NCI-H1417 (cell line): ENCODE data around the gene CACNA1G.

Experiments used
- DNase-seq, 3 experiments: peaks; one replicate each; lab custom pipeline; 2025; lab: John Stamatoyannopoulos, UW

Gene CACNA1G

DNA sequence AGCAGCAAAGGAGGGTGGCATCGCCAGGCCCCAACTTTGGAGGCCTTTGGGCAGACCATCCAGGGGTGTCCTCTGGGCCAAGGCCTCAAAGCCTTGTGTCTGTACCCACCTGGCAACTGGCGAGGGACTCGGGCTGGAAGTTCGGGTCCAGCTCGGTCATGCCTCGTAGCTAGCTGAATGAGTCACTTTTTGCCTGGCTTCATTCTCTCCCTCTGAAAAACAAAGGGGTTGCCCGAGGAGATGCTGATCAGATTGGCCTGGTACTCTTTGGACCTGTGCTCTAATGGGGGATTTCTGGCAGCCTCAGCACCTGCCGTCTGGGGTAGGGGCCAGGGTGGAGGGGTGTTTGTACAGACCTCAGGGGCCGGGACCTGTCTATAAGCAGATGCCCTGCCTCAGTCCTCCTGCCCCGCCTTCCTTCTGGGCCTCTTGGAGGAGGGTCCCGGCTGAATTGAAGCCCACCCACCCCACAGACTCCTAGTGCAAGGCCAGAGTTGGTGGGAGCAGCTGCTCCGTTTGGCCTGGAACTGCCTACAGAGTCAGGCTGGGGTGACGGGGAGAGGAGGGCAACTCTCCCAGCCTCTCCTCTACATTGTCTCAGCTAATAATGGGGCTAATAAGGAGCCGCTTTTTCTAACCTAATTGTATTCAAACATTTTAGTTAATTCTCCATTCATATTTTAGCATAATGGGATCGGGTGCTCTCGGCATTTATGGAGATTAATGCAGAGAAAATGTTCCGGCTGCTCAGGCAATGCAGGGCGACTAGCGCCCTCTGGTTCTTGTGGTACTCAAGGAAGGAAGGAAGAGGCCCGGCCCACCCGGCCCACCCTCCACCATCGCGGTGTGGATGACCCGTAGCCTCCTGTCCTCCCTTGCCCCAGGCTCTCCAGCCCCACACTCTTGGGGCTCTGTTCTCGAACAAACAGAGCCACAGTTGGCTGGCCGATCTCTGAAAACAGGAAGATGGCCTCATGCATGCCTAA lies 52.8 kb downstream of the CACNA1G start:
- DNase-seq = no peak

DNA sequence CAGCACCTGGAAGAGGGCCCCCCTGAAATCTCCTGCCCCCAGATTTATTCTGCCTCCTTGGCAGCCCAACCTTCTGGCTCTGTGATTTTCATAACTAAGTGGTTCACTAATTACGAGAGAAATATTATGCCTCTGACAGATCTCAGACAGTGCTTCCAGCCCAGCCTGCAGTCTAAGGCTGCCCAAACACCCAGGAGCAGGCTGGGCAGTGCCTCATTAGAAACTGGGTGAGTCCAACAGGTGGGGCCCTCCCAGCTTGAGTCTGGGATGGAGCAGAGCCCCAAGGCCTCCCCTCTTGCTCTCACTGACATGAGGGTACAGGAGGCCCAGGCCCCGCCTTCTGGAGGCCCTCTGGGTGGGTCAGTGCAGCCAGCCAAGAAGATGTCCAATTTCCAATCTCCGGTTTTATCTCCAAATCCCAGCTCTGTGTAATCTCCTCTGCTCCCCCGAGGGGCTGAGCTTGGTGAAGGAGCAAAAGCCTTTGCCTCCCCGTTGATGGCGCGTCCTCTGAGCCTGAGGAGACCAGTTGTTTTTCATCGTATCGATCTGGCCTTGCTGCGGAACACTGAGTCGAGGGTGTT lies 54.0 kb downstream of the CACNA1G start:
- no peak for DNase-seq

DNA sequence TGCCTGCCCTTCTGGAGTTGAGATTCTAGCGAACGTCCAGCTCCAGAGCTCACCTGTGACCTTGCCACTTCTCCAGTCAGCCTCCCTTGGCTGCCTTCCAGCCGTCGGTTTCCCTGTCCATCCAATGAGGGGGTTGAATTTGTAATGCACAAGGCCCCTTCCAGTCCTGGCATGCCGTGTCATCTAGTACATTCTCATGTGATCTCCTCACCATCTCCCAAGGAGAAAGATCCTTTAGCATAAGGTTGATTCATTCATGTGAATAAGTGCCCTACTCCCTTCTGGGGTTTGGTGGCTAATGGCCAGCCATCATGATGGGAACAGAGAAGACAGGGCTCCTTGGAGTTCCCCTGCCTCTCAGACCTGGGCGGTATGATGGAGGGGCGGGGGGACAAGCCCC lies 55.3 kb downstream of the CACNA1G start:
- DNase-seq = no peak

DNA sequence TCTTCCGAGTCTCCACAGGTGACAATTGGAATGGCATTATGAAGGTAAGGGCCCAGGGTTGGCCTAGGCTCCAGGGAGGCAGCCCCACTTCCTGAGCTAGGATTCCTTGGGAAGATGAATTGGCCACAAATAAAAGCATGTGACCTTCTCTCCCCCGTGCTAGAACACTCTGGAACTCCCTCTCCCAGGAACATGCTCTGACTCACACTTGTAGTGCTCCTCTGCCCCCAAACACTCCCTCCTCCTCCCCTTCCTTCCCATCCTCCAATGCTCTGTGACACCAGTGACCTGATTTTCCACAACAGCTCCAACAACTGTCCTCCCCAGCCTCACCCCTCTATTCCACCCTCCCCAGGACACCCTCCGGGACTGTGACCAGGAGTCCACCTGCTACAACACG lies 57.8 kb downstream of the CACNA1G start:
- no peak for DNase-seq

DNA sequence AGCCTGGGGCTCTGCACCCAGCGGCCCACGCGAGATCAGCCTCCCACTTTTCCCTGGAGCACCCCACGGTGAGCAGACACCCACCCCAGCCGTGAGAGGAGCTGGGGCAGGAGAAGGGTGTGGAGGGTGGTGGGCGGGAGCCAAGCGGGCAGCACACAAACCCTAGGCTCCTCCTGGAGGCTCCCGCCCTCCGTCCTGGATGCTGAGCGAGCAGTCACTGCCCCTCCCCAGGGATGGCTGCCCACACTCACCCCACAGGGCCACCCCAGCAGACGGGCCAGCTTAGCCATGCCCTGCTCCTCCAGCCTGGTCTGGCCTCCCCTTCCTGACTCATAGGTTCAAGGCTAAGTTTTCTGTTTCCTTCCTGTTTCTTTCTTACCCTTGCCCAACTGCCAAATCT lies 58.4 kb downstream of the CACNA1G start:
- no peak for DNase-seq

DNA sequence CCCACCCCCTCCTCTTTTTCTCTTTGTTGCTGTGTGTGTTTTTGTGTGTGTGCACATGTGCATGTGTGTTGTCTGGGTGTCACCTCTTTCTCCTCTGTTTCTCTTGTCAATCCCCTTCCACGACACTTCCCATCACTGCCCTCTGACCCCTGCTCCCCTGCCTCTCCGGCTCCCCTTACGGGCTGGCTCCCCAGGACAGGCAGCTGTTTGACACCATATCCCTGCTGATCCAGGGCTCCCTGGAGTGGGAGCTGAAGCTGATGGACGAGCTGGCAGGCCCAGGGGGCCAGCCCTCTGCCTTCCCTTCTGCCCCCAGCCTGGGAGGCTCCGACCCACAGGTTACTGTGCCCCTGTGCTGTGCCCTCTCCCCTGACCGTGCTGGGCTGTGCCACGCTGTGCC lies 59.0 kb downstream of the CACNA1G start:
- no peak for DNase-seq

DNA sequence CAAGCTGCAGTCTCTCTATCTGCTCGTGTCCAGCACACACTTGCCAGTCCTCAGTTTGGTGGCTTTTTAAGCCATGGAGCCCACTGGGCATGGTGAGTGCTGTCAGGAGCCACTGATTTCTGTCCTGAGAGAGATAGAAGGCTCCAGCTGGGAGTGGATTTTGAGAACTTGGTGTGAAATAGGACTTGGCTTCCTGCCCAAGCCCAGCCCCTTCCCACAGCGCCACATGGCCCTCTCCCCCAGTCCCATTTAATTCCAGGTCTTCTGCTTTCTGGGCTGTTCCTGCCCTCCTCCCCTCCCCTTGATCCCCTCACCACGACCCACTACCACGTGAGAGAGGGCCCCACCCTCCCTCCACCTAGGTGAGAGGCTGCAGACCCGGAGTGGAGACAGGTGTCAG lies 59.7 kb downstream of the CACNA1G start:
- peak in 1 of 3 experiments; percentile 37 for DNase-seq

DNA sequence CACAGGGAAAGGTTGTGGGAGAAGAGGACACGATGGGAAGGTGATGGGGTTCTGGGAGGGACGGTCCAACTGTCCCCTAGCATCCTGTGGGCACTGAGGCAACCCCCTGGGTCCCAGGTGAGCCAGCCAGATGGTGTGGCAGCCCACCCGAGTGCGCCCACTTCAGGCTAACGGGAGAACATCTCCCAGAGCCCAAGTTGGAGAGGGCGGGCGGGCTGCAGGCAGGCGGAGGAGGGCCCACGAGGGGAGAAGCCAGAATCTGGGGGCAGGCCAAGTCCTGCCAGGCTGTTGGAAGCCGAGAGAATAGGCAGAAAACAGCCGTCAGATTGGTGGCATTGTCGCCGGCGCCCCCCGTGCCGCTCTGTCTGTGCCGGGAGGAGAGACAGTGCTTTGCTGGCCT lies 60.3 kb downstream of the CACNA1G start:
- DNase-seq = no peak

DNA sequence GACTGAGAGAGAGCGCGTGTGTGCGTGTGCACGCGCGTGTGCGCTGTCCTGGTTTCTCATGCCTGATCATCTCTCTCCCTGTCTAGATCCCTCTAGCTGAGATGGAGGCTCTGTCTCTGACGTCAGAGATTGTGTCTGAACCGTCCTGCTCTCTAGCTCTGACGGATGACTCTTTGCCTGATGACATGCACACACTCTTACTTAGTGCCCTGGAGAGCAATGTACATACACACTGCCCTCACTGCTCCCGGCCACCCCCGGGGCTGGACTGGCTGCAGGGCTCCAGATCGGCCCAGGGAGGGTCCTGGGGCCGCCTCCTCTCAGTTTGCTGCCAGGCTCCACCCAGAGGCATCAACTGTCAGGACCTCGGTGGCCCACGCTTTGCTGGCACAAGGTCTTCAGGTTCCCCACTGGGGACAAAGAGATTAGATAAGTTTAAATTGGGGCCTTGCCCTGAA lies 61.1 kb downstream of the CACNA1G start:
- DNase-seq = peak in 2 of 3 experiments; percentile 25

DNA sequence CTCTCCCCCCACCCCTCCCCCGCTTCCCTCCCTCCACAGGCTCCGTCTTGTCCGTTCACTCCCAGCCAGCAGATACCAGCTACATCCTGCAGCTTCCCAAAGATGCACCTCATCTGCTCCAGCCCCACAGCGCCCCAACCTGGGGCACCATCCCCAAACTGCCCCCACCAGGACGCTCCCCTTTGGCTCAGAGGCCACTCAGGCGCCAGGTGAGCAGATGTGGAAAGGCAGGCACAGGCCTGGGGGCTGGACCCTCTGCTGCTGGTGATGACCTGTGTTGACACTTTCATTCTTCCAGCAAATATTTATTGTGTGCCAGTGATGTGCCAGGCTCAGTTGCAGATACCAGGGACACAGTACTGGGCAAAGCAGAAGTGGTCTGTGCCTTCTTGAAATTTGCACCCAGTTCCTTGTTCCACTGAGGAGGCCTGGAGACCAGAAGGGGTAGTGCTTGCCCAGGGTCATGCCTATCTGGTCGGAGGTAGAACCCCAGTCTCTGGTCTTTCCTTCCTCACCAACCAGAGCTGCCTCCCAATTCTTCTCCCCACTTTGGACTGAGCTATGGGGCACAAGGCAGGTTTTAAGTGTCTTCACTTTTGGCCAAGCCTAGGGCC lies 63.9 kb downstream of the CACNA1G start:
- no peak for DNase-seq

DNA sequence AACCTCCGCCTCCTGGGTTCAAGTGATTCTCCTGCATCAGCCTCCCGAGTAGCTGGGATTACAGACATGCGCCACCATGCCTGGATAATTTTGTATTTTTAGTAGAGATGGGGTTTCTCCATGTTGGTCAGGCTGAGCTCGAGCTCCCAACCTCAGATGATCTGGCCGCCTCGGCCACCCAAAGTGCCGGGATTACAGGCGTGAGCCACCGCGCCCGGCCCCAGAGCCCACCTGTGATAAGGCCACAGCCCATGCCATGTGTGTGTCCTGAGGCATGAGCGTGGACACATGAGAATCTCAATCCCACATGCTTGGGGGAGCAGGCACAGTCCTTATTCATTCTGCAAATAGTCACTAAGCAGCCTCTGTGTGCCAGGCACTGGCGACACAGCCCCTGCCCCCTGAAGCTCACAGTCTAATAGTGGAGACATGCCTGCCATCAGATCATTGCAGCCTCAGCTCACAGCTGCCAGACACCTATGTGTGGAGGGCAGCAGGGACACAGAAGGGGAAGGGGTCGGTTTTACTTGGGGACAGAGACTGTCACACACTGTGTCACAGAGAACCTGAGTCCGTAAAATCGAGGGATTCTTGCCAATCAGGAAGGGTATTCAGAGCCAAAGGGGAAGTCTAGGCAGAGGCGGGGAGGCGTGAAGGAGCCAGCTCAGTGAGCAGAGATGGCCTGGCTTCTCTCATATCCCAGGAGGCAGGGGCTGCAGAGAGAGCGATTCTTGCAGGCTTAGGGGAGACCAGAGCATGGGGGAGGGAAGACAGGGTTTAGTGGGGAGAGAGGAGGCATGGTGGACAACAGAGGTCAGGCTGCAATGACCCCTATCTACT lies 64.7 kb downstream of the CACNA1G start:
- no peak for DNase-seq

DNA sequence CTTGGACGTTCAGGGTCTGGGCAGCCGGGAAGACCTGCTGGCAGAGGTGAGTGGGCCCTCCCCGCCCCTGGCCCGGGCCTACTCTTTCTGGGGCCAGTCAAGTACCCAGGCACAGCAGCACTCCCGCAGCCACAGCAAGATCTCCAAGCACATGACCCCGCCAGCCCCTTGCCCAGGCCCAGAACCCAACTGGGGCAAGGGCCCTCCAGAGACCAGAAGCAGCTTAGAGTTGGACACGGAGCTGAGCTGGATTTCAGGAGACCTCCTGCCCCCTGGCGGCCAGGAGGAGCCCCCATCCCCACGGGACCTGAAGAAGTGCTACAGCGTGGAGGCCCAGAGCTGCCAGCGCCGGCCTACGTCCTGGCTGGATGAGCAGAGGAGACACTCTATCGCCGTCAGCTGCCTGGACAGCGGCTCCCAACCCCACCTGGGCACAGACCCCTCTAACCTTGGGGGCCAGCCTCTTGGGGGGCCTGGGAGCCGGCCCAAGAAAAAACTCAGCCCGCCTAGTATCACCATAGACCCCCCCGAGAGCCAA lies 65.6 kb downstream of the CACNA1G start:
- DNase-seq = peak; percentile 28 to 81 (median 56)

DNA sequence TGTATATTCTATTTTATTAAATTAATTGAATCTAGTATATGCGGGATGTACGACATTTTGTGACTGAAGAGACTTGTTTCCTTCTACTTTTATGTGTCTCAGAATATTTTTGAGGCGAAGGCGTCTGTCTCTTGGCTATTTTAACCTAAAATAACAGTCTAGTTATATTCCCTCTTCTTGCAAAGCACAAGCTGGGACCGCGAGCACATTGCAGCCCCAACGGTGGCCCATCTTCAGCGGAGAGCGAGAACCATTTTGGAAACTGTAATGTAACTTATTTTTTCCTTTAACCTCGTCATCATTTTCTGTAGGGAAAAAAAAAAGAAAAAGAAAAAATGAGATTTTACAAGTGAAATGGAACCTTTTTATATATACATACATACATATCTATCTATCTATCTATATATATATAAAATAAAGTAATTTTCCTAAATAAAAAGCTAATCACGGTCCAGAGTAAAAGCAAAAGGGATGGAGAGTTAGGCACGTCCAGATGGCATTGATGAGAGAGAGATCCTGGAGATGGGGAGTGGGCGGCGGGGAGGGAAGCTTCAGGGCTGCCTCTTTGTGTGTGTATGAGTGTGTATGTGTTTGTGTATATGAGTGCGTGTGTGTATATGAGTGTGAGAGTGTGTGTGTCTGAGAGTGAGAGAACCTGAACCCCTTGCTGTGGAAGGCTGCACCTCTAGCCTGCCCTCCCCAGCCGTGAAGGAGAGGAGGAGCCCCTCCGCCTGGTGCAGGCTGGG lies 66.7 kb downstream of the CACNA1G start:
- DNase-seq = no peak

DNA sequence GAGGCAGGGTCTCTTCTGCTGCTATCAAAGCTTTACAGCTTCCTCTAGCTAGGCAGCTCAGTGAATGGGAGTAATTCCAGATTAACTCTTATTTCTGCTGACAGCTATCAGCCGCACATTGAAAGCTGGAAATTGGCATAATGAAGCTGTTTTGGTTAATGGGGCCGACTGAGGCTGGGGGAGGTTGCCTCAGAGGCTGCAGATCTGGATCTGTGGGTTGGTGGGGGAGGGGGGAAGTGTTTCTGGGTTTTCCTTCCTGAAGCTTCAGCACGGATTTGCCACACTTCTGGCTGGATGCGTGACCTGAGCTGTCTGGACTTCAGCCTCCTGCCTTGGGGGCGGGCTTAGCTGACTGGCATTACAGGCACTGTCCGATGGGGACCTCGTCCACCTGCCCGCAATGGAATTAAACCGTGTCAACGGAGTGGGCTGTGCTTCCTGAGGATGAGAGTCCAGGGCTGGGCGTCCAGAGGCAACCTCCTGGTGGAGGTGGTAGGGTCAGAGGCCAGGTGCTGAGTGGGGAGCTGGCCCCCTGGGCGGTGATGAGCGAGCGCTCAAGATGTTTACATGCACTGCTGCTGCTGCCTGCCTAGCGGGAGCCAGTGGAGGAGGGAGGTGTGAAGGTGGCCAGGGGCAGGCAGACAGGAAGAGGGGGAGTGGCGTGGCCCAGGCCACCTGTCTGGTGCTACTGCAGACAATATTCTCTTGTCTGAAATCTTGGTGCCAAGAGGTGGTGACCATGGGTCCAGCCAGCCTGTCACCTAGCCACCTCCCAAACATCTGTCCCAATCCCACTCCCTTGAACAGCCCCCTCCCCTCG lies 67.5 kb downstream of the CACNA1G start:
- DNase-seq = peak; percentile 9 to 90 (median 80)

DNA sequence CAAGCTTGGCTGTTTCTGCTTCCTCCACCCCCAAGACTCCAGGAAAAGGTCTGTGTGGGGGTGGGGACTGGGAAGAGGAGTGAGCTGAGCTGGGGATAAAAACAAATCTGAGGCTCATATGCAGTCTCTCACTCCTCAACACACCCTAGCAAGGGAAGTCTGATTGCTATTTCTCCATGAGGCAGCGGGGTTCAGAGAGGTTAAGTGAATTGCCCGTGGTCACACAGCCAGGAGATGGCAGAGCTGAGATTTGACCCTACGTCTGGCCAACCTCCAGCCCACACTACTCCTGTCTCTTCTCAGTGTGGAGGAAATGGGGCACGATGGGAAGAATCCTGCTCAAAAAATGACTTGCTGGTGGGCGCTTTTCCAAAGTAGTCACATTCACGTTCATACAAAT lies 69.4 kb downstream of the CACNA1G start:
- DNase-seq = no peak

DNA sequence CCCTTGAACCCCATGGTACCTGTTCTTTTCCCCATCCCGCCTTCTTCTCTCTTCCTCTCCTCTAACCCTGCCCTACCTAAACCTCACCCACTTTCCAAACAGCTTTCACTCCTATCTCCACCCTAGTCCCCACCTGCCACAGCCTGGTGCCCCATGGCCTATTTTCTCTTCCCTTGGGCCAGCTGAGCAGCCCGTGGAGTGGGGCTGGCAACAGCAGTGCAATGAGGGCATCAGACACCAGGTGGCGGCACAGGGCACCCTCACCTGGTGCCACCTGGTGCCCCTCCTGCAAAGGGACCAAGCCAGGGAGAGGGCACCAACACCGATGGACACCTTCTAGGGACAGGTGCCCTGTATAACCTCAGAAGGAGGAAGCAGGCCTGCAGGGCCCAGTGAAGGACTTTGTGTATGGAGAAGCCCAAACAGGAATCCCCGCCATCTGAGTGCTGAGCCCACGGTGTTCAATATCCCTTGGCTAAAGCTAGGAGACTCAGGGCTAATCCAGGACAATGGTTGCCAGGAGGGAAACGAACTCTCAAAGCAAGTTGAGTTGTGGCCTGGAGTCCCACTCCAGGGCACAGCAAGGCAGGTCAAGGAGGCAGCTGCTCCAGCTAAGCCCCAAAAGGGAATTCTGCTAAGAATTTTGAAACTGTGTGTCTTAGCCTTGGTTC lies 70.1 kb downstream of the CACNA1G start:
- DNase-seq = peak; percentile 35 to 60 (median 49)

DNA sequence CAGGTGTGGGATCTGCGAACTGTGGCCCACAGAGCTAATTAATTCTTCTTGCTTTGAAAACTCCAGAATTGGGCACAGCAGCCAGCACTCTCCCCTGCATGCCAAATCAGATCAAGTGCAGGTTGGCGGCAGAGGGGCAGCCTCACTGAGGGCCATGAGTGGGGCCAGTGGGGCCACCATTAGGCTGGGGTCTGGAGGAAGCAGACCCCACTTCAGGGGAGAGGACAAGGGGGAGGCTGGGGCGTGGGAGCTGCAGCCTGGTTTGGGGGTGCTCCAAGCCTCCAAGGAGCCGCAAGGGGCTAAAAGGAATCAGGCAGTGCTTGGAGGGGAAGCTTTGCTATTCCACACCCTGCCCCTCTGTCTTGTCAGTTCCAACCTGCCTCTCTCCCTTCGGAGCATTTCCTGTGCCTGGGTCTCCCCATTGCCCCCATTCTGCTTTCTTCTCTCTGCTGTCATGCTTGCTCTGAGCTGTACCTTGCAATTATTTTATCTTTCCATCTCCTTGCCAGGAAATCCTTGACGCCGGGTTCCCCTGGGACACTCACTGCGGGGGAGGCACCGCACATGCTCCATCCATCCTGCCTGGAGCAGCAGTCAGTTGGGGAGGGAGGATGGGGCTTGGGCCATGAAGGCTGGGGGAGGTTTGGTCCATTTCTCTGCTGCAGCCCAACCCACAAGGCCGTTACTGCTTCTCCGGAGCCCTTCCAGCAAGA lies 70.8 kb downstream of the CACNA1G start:
- peak in 1 of 3 experiments; percentile 9 for DNase-seq

DNA sequence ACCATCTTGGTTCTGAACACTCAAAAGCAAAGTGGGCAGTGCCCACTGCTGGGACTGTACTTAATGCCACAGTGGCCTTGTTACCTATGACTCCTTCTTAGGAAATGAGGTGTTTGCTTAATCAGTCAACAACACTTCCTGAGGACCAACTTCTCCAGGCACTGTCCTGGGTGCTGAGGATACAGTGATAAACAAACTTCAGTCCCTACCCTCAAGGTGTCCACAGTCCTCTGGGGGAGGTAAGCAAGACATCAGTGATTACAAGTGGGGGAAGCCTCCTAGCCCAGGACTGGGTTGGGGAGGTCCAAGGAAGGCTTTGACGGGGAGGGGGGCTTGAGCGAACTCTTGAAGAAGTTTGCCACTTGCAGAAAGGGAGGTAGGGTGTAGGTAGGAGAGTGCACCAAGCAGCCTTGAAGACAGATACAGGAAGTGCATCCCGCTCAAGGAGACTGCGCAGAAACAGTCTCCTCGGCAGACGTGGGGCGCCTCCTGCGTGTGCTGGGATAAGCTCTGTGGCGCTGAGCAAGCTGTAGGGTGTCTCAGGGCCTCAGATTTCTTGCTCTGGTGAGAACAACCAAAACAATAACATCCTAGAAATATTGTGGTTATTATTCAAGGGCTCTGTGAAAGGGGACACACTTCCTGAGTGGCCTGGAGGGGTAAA lies 71.5 kb downstream of the CACNA1G start:
- DNase-seq = no peak
